Tibial artery (tissue), 4 donors: ENCODE measurements around the gene PGM1.
A peak's percentile ranks its signal among the peaks of the same experiment; 100 is the strongest.

ENCODE experiments used
- DNase-seq, 2 donors: peaks; one replicate each; pipeline ENCODE4 v3.0.0-alpha.2; 2019
- H3K27ac ChIP-seq, 2 donors: fragments of 200-600 bp; sonication (generic) in 1 of 2; 1 replicate in 1 of 2; 2 replicates in 1 of 2; pipeline ENCODE4 v1.5.1; 2018 to 2019; ENCODE audit warnings: mild to moderate bottlenecking in 1 of 2
- H3K27me3 ChIP-seq, 2 donors: fragments of 200-600 bp; sonication (generic) in 1 of 2; one replicate each; pipeline versions ENCODE4 v1.5.1 to v1.6.0; 2016 to 2019
- H3K36me3 ChIP-seq, 3 donors: fragments of 200-600 bp; sonication (generic) in 2 of 3; one replicate each; pipeline ENCODE4 v1.5.1; 2016 to 2019; ENCODE audit warnings: mild to moderate bottlenecking in 2 of 3
- H3K4me1 ChIP-seq, 4 donors: fragments of 200-600 bp; sonication (generic) in 2 of 4; 1 replicate in 3 of 4; 2 replicates in 1 of 4; pipeline ENCODE4 v1.5.1; 2016 to 2019
- H3K4me3 ChIP-seq, 2 donors: fragments of 200-600 bp; sonication (generic) in 1 of 2; 1 replicate in 1 of 2; 2 replicates in 1 of 2; pipeline ENCODE4 v1.5.1; 2018 to 2019; ENCODE audit warnings: mild to moderate bottlenecking in 2 of 2
- H3K9me3 ChIP-seq, 3 donors: fragments of 200-600 bp; sonication (generic) in 1 of 3; one replicate each; pipeline ENCODE4 v1.5.1; 2016 to 2019
- intact Hi-C: fragments of 100-400 bp; cut with DNase I; formaldehyde crosslinking; loops from one replicate; pipeline ENCODE4 v1.15.0; 2023; ENCODE audit warnings: low total_unique reads
- TF ChIP-seq, protein P1 (sequence below), 2 experiments: fragments of 200-600 bp in 1 of 2; fragments of 450-650 bp in 1 of 2; IDR thresholded peaks; one replicate each; pipeline ENCODE4 v1.5.1; 2017 to 2019; ENCODE audit warnings: antibody characterized with exemption in 2 of 2, mild to moderate bottlenecking in 1 of 2, moderate library complexity in 1 of 2

Gene PGM1

GRCh38 chr1:63698001-63698838 is 105.0 kb downstream of the PGM1 start:
- Histone ChIP-seq H3K27ac (peak overlapping the region; percentile 88 to 90), H3K4me1 (peaks cover 0 to 86% (median 24%) of the 10 kb centered on the region in 4 donors), H3K4me3 (no peak overlapping the region), H3K9me3 (no peaks in the 10 kb centered on the region), H3K36me3 (no peaks in the 10 kb centered on the region), H3K27me3 (no peaks in the 10 kb centered on the region)
- peak; percentile 64 to 93 for DNase-seq
- TF ChIP-seq, protein P1, sequence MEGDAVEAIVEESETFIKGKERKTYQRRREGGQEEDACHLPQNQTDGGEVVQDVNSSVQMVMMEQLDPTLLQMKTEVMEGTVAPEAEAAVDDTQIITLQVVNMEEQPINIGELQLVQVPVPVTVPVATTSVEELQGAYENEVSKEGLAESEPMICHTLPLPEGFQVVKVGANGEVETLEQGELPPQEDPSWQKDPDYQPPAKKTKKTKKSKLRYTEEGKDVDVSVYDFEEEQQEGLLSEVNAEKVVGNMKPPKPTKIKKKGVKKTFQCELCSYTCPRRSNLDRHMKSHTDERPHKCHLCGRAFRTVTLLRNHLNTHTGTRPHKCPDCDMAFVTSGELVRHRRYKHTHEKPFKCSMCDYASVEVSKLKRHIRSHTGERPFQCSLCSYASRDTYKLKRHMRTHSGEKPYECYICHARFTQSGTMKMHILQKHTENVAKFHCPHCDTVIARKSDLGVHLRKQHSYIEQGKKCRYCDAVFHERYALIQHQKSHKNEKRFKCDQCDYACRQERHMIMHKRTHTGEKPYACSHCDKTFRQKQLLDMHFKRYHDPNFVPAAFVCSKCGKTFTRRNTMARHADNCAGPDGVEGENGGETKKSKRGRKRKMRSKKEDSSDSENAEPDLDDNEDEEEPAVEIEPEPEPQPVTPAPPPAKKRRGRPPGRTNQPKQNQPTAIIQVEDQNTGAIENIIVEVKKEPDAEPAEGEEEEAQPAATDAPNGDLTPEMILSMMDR (IDR thresholded peaks at IDR 0.05), result no peak
- intact Hi-C loops, result loop anchor here (10.0 kb wide), 2 partner anchors 217 to 467 kb away; no protein-coding TSS in a partner anchor

DNA sequence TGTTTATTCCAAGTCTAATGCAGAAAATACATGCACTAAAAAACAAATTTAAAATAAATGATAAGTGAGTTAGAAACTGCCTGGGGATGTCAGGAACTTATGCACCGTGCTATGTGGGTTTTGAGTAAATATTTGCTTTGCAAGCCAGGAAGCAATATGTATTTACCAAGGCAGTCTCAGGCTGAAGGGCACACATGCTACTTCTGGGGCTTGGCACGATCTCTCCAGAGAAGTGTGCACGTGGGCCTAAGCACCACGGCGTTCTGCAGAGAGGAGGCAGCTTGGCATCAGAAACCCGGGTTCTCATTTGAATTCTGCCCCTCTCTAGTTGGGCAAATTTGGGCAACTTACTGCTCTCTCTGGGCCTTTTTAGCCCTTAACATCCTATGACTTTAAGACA is 108.0 kb downstream of the PGM1 start:
- no peak overlapping the region for H3K4me3 ChIP-seq
- intact Hi-C loops, result no loop called here
- H3K27me3 ChIP-seq, result no peaks in the 10 kb centered on the region
- peaks cover 0 to 73% (median 24%) of the 10 kb centered on the region in 4 donors for H3K4me1 ChIP-seq
- no peaks in the 10 kb centered on the region for H3K9me3 ChIP-seq
- no peaks in the 10 kb centered on the region for H3K36me3 ChIP-seq
- H3K27ac ChIP-seq, result peak overlapping the region; percentile 88 to 90
- DNase-seq, result no peak
- TF ChIP-seq, protein P1 (IDR thresholded peaks at IDR 0.05), result no peak

DNA sequence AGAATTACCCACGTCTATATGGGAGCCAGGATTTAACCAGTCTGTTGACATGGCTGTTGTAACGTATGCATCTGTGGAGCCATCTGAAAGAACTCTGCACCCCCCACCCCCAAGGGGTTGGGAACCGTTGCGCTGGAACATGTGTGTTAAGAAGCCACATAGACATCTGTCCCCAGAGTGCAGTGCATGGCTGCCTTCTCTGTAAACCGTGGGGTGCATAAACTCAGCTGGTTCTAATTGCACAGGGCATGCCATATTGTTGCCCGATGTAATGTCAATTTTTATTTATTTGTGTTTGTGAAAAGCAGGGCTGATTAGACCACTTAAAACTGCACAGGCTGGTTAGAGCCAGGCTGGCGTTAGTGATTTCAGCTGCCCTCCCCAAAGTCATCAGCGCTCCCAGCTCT is 110.5 kb downstream of the PGM1 start:
- Histone ChIP-seq H3K4me1 (peaks cover 0 to 59% (median 22%) of the 10 kb centered on the region in 4 donors), H3K36me3 (no peaks in the 10 kb centered on the region), H3K27me3 (no peaks in the 10 kb centered on the region), H3K9me3 (no peaks in the 10 kb centered on the region), H3K4me3 (no peak overlapping the region), H3K27ac (peak overlapping the region; percentile 67 to 88)
- intact Hi-C loops, result no loop called here
- DNase-seq, result no peak
- TF ChIP-seq, protein P1 (IDR thresholded peaks at IDR 0.05), result no peak

DNA sequence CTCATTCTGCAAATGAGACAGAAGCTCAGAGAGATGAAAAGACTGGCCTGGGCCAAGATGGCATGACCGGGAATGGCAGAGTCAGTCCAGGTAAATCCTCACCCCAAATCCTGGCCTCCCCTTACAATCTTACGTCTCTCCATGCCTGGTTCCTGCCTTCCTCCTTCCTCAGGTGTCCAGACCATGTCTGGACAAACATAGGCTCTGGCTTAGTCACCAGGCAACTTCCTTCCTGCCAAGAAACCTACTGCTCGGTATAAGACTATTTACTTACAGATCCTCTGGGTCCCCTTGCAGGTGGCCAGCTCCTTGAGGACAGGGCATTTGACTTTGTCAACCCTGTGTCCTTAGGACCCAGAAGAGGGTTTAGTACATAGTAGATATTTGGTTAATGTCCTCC is 111.2 kb downstream of the PGM1 start:
- Histone ChIP-seq H3K27ac (peak overlapping the region; percentile 67 to 88), H3K27me3 (no peaks in the 10 kb centered on the region), H3K36me3 (no peaks in the 10 kb centered on the region), H3K4me3 (no peak overlapping the region), H3K9me3 (no peaks in the 10 kb centered on the region), H3K4me1 (peaks cover 0 to 52% (median 16%) of the 10 kb centered on the region in 4 donors)
- TF ChIP-seq, protein P1 (IDR thresholded peaks at IDR 0.05), result no peak
- DNase-seq, result no peak
- intact Hi-C loops, result no loop called here

- peaks cover 0 to 46% (median 15%) of the 10 kb centered on the region in 4 donors for H3K4me1 ChIP-seq
- H3K27me3 ChIP-seq, result no peaks in the 10 kb centered on the region
- DNase-seq, result no peak
- no peaks in the 10 kb centered on the region for H3K9me3 ChIP-seq
- H3K27ac ChIP-seq, result no peak overlapping the region
- H3K36me3 ChIP-seq, result no peaks in the 10 kb centered on the region
- intact Hi-C loops, result no loop called here
- H3K4me3 ChIP-seq, result no peak overlapping the region
- TF ChIP-seq, protein P1 (IDR thresholded peaks at IDR 0.05), result no peak
Observed at GRCh38 chr1:63705078-63705477, 111.9 kb downstream of the PGM1 start.
